HG03135 (cell line): ENCODE data around the gene TPD52L1.

Experiments used
- ATAC-seq: cut with Tn5 transposase; IDR thresholded peaks from one replicate; pipeline ENCODE4 v1.9.1; 2021; ENCODE audit warnings: mild to moderate bottlenecking, moderate library complexity; ENCODE audit not compliant: unreplicated experiment

Gene TPD52L1

GRCh38 chr6:125207956-125208355, 54.4 kb downstream of the TPD52L1 start:
- ATAC-seq, result no peak

- ATAC-seq, result no peak
Measured at GRCh38 chr6:125208625-125209249, 55.2 kb downstream of the TPD52L1 start.

- ATAC-seq, result no peak
Measured at GRCh38 chr6:125210667-125211066, 57.1 kb downstream of the TPD52L1 start.

GRCh38 chr6:125211352-125211751, 57.8 kb downstream of the TPD52L1 start:
- no peak for ATAC-seq

- no peak for ATAC-seq
Measured at GRCh38 chr6:125212377-125212776, 58.8 kb downstream of the TPD52L1 start.

- no peak for ATAC-seq
Measured at GRCh38 chr6:125213939-125214338, 60.4 kb downstream of the TPD52L1 start.

GRCh38 chr6:125215252-125215819, 61.8 kb downstream of the TPD52L1 start:
- no peak for ATAC-seq

GRCh38 chr6:125216015-125216414, 62.4 kb downstream of the TPD52L1 start:
- ATAC-seq, result no peak

GRCh38 chr6:125217369-125217768, 63.8 kb downstream of the TPD52L1 start:
- ATAC-seq, result no peak

GRCh38 chr6:125217992-125218391, 64.4 kb downstream of the TPD52L1 start:
- no peak for ATAC-seq

- no peak for ATAC-seq
Measured at GRCh38 chr6:125219361-125219895, 65.9 kb downstream of the TPD52L1 start.

GRCh38 chr6:125220712-125221111, 67.1 kb downstream of the TPD52L1 start:
- ATAC-seq, result no peak

GRCh38 chr6:125222531-125223455, 69.2 kb downstream of the TPD52L1 start:
- ATAC-seq, result no peak

GRCh38 chr6:125224231-125224861, 70.8 kb downstream of the TPD52L1 start:
- ATAC-seq, result no peak

GRCh38 chr6:125227244-125227643, 73.7 kb downstream of the TPD52L1 start:
- ATAC-seq, result no peak

- ATAC-seq, result no peak
Measured at GRCh38 chr6:125228981-125229479, 75.5 kb downstream of the TPD52L1 start.

- no peak for ATAC-seq
Measured at GRCh38 chr6:125230674-125231073, 77.1 kb downstream of the TPD52L1 start.

- no peak for ATAC-seq
Measured at GRCh38 chr6:125231133-125231532, 77.6 kb downstream of the TPD52L1 start.

- no peak for ATAC-seq
Measured at GRCh38 chr6:125231574-125232343, 78.2 kb downstream of the TPD52L1 start.

- ATAC-seq, result no peak
Measured at GRCh38 chr6:125232466-125232865, 78.9 kb downstream of the TPD52L1 start.
